ENCODE measurements around the gene IL1A.

Gene IL1A

DNA sequence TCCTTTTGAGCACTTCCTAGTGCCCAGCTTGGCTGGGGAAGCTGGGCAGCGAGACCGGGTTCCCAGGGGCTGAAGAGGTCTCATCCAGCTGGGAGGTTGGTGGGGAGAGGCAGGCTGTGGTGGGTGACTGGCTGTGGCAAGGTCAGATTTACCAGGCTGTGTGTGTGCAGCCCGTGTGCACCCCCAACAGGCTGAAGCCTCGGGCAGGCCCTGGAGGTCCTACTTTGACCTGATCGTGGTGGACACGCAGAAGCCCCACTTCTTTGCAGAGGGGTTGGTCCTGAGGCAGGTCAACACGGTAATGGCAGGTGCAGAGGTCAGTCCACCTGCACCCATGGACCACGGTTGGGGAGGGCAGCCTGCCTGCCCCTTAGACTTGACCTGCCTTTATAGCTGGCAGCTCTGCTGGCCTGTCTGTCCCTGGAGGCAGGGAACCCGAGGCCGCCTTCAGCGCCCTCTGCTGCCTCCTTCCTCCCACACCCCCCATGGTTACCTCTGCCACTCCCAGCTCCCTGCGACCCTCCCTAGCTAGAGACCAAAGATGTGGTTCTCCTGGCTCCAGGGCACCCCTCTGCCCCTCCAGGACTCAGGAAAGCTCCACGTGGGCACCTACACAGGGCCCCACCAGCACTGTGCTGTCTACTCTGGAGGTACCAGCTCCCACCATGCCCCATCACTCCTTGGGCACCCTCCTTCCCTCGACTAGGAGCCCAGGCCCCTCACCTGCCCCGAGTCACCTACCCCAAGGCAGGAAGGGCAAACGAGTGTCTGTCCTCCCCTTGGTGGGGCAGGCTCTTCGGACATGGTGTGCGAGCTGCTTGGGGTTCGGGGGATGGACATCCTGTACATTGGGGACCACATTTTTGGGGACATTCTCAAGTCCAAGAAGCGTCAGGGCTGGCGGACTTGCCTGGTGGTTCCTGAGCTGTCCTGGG lies 59.4 kb downstream of the IL1A start:
- no peak for DNase-seq

DNA sequence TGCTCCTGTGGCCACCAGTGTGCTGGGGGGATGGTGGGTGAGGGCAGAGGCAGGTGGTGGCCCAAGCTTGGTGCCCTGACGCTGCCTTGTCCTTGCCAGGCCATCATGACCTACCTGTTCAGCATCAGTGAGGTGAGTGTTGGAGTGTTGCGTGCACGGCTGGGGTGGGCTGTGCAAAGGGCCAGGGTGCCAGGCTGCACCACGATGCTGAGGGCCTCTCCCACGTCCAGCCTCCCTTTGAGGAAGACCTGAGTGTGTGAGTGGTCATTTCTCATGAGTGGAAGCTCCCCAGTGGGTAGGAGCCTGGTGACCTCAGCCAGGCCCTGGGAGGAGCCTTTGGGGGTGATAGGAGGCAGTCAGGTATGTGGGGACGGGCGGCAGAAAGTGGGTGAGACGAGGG lies 60.3 kb downstream of the IL1A start:
- no peak for DNase-seq
